Measurements from ENCODE around the gene APBB2.

- no peak for TF ChIP-seq CTCF (IDR thresholded peaks at IDR 0.05)
- TF ChIP-seq POLR2A (IDR thresholded peaks at IDR 0.05) = no peak
Measured at GRCh38 chr4:40827758-40828157, 386.6 kb downstream of the APBB2 start.

All from heart left ventricle (tissue), 13 donors.